Ovary (tissue), 3 donors: Measurements from ENCODE around the gene LOXHD1.

Experiments used
- CTCF ChIP-seq, 3 donors: fragments of 450-650 bp in 2 of 3; fragments of 200-600 bp in 1 of 3; IDR thresholded peaks; one replicate each; pipeline versions ENCODE4 v1.5.1 to v1.8.0; 2016 to 2022; ENCODE audit warnings: antibody characterized with exemption in 3 of 3, mild to moderate bottlenecking in 1 of 3
- POLR2A ChIP-seq: fragments of 450-650 bp; IDR thresholded peaks from one replicate; pipeline ENCODE4 v1.6.1; 2017; ENCODE audit warnings: antibody characterized with exemption, mild to moderate bottlenecking, moderate library complexity
- donor health status: DM: no; HTN: no; CAD: no.

GRCh38 chr18:46686186-46686585, 29.2 kb upstream of the LOXHD1 start:
- TF ChIP-seq POLR2A: no peak
- no peak for TF ChIP-seq CTCF (IDR thresholded peaks at IDR 0.05)
